GM10266 (cell line): ENCODE data around the gene TMEM41B.
"Not testable (repeated sequence)": the region's sequence is repeated elsewhere in the genome, so short reads cannot be mapped to it uniquely, and the experiment has no call there.

Experiments
- DNase-seq: peaks from one replicate; pipeline ENCODE4 v3.0.0; 2012; ENCODE audit errors: extremely low spot score
- CTCF ChIP-seq: IDR thresholded peaks from 2 replicates; pipeline ENCODE4 v1.5.1; 2012; ENCODE audit warnings: mild to moderate bottlenecking, low read depth; ENCODE audit not compliant: control insufficient read depth, insufficient read depth; ENCODE audit errors: missing control alignments

TMEM41B gene

GRCh38 chr11:9264316-9265210 lies 49.8 kb downstream of the TMEM41B start:
- DNase-seq, result peak; percentile 42
- no peak for TF ChIP-seq CTCF

- DNase-seq, result peak; percentile 90
Observed at GRCh38 chr11:9263840-9264315, 50.5 kb downstream of the TMEM41B start.

GRCh38 chr11:9260838-9261146 lies 53.6 kb downstream of the TMEM41B start:
- not testable (repeated sequence) for DNase-seq

More at GRCh38 chr11:9263840-9264315, 50.5 kb downstream of the TMEM41B start:
- TF ChIP-seq CTCF, result no peak

- peak; percentile 25 for TF ChIP-seq CTCF
- DNase-seq, result no peak
Observed at GRCh38 chr11:9259981-9260837, 54.2 kb downstream of the TMEM41B start.

GRCh38 chr11:9258279-9258678 lies 56.1 kb downstream of the TMEM41B start:
- not testable (repeated sequence) for DNase-seq

GRCh38 chr11:9254416-9254815 lies 60.0 kb downstream of the TMEM41B start:
- no peak for TF ChIP-seq CTCF
- DNase-seq, result no peak

GRCh38 chr11:9253086-9253485 lies 61.3 kb downstream of the TMEM41B start:
- DNase-seq, result no peak

More at GRCh38 chr11:9253086-9253485, 61.3 kb downstream of the TMEM41B start:
- no peak for TF ChIP-seq CTCF
